Neural cell (in vitro differentiated cells): ENCODE results near the gene FAM167B.

ENCODE experiments used
- EP300 ChIP-seq: fragments of 450-650 bp; conservative IDR thresholded peaks from 2 replicates; pipeline ENCODE4 v1.6.1; 2014; ENCODE audit warnings: antibody characterized with exemption, mild to moderate bottlenecking, moderate library complexity; ENCODE audit not compliant: poor library complexity, severe bottlenecking
- EZH2 ChIP-seq: fragments of 200-600, 300-800 bp; shearing (Covaris generic), sonication (generic); IDR thresholded peaks from 2 replicates; pipeline ENCODE4 v1.6.1; 2014; ENCODE audit warnings: antibody characterized with exemption, low read length, borderline replicate concordance, mild to moderate bottlenecking; ENCODE audit not compliant: insufficient read depth, poor library complexity, severe bottlenecking
- MXI1 ChIP-seq: fragments of 450-650 bp; conservative IDR thresholded peaks from 2 replicates; pipeline ENCODE4 v1.6.1; 2014; ENCODE audit warnings: antibody characterized with exemption, mild to moderate bottlenecking; ENCODE audit not compliant: poor library complexity, severe bottlenecking
- POLR2AphosphoS5 ChIP-seq: IDR thresholded peaks from 2 replicates; pipeline ENCODE4 v1.6.1; 2012
- RAD21 ChIP-seq: fragments of 450-650 bp; conservative IDR thresholded peaks from 2 replicates; pipeline ENCODE4 v1.6.1; 2014; ENCODE audit warnings: antibody characterized with exemption, mild to moderate bottlenecking, moderate library complexity
- REST ChIP-seq: IDR thresholded peaks from 2 replicates; pipeline ENCODE4 v1.6.1; 2012; ENCODE audit warnings: borderline replicate concordance
- SMC3 ChIP-seq: fragments of 450-650 bp; conservative IDR thresholded peaks from 2 replicates; pipeline ENCODE4 v1.6.1; 2014; ENCODE audit warnings: antibody characterized with exemption, mild to moderate bottlenecking, moderate library complexity; ENCODE audit not compliant: poor library complexity
- TAF1 ChIP-seq: IDR thresholded peaks from 2 replicates; pipeline ENCODE4 v1.6.1; 2012; ENCODE audit warnings: low read depth
- TF ChIP-seq, protein P1 (sequence below): fragments of 450-650 bp; IDR thresholded peaks from 2 replicates; pipeline ENCODE4 v1.5.1; 2014; ENCODE audit warnings: antibody characterized with exemption, mild to moderate bottlenecking, moderate library complexity; ENCODE audit not compliant: poor library complexity, severe bottlenecking

DNA sequence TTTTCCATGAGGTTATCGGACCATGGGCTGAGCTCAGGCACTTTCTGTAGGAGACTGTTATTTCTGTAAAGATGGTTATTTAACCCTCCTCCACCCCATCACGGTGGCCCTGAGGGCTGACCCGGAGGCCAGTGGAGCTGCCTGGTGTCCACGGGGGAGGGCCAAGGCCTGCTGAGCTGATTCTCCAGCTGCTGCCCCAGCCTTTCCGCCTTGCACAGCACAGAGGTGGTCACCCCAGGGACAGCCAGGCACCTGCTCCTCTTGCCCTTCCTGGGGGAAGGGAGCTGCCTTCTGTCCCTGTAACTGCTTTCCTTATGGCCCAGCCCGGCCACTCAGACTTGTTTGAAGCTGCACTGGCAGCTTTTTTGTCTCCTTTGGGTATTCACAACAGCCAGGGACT lies 49.2 kb upstream of the FAM167B start:
- TF ChIP-seq, protein P1, sequence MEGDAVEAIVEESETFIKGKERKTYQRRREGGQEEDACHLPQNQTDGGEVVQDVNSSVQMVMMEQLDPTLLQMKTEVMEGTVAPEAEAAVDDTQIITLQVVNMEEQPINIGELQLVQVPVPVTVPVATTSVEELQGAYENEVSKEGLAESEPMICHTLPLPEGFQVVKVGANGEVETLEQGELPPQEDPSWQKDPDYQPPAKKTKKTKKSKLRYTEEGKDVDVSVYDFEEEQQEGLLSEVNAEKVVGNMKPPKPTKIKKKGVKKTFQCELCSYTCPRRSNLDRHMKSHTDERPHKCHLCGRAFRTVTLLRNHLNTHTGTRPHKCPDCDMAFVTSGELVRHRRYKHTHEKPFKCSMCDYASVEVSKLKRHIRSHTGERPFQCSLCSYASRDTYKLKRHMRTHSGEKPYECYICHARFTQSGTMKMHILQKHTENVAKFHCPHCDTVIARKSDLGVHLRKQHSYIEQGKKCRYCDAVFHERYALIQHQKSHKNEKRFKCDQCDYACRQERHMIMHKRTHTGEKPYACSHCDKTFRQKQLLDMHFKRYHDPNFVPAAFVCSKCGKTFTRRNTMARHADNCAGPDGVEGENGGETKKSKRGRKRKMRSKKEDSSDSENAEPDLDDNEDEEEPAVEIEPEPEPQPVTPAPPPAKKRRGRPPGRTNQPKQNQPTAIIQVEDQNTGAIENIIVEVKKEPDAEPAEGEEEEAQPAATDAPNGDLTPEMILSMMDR: no peak
- no peak for TF ChIP-seq REST
- TF ChIP-seq EP300: no peak
- no peak for TF ChIP-seq TAF1
- TF ChIP-seq POLR2AphosphoS5: no peak
- TF ChIP-seq SMC3: no peak
- no peak for TF ChIP-seq RAD21
- no peak for TF ChIP-seq MXI1
- no peak for TF ChIP-seq EZH2
